Hepatocyte (in vitro differentiated cells): ENCODE measurements around the gene RIMBP2.

Experiments
- EZH2 ChIP-seq: fragments of 200-600 bp; sonication (generic); IDR thresholded peaks from 2 replicates; pipeline ENCODE4 v1.6.1; 2016; ENCODE audit warnings: antibody characterized with exemption, mild to moderate bottlenecking, borderline replicate concordance
- TF ChIP-seq, protein P1 (sequence below): fragments of 200-600 bp; sonication (generic); IDR thresholded peaks from 2 replicates; pipeline ENCODE4 v1.5.1; 2016; ENCODE audit warnings: antibody characterized with exemption, mild to moderate bottlenecking; ENCODE audit not compliant: poor library complexity

GRCh38 chr12:130668286-130669204 lies 47.6 kb downstream of the RIMBP2 start:
- no peak for TF ChIP-seq EZH2
- TF ChIP-seq, protein P1, sequence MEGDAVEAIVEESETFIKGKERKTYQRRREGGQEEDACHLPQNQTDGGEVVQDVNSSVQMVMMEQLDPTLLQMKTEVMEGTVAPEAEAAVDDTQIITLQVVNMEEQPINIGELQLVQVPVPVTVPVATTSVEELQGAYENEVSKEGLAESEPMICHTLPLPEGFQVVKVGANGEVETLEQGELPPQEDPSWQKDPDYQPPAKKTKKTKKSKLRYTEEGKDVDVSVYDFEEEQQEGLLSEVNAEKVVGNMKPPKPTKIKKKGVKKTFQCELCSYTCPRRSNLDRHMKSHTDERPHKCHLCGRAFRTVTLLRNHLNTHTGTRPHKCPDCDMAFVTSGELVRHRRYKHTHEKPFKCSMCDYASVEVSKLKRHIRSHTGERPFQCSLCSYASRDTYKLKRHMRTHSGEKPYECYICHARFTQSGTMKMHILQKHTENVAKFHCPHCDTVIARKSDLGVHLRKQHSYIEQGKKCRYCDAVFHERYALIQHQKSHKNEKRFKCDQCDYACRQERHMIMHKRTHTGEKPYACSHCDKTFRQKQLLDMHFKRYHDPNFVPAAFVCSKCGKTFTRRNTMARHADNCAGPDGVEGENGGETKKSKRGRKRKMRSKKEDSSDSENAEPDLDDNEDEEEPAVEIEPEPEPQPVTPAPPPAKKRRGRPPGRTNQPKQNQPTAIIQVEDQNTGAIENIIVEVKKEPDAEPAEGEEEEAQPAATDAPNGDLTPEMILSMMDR = no peak
